GM19467 (cell line): ENCODE data around the gene CERS6.

Experiments
- ATAC-seq: cut with Tn5 transposase; IDR thresholded peaks from one replicate; pipeline ENCODE4 v1.9.1; 2021; ENCODE audit warnings: mild to moderate bottlenecking, moderate library complexity; ENCODE audit not compliant: unreplicated experiment

Gene CERS6

GRCh38 chr2:168819050-168819715, 363.1 kb downstream of the CERS6 start:
- no peak for ATAC-seq

DNA sequence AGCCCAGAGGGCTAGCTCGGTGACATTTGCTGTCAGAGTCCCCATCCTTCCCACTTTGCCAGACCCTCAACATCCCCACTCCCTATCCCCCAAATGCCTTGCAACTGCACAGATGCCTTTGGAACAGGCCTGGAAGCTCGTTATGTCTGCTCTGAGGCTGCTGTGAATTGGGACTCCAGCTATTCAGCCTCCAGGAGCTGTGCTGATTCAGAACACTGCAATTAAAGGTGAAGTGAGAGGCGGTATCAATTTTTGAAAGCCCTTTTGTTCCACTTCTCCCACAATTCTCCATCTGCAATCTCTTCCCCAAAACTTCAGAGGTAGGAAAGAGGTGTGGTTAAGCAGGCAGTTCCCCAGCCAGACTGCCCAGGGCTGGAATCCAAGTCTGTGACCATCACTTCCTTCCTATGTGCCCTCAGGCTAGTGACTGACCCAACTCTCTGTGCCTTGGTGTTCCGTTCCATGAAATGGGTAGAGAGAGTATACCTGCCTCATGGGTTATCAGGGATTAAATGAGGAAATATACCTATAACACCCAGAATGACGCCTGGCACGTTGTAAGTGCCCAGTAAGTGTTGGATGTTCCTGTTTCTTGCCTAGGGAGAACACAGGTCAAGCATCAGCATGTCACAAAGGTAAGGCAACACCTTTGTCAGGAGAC, 363.9 kb downstream of the CERS6 start:
- no peak for ATAC-seq

- no peak for ATAC-seq
Observed at GRCh38 chr2:168821577-168821976, 365.5 kb downstream of the CERS6 start.

- ATAC-seq = no peak
Observed at GRCh38 chr2:168821992-168822391, 365.9 kb downstream of the CERS6 start.
